KBM-7 (cell line): ENCODE measurements around the gene QSOX2.

ENCODE experiments used
- DNase-seq: peaks from one replicate; pipeline ENCODE4 v3.0.0-alpha.2; 2015
- in situ Hi-C: fragments of 300-500 bp; cut with MboI; formaldehyde crosslinking; loops from 2 replicates; pipeline ENCODE4 v1.14.3; 2020; ENCODE audit warnings: low sequenced_read_pairs, low pct_unique_long_range_greater_than_20kb, mixed read lengths

Gene QSOX2

DNA sequence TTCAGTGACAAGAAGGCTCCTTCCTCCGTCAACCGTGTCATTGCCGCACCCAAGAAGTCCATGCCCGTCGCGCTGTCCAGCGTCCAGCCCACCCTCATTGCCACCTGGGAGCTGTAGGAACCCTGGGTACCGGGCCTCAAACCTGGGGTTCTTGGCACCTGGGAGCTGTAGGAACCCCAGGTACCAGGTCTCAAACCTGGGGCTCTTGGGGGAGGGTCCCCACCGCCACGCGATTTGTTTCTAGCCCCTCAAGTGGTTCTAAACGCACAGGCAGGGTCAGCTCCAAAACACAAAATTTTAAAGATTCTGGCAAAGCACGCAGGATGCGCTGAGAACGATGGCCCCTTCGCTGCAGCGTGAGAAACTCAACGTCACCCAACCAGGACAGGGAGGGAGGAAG, 58.4 kb downstream of the QSOX2 start:
- DNase-seq: no peak
- in situ Hi-C loops: no loop called here

DNA sequence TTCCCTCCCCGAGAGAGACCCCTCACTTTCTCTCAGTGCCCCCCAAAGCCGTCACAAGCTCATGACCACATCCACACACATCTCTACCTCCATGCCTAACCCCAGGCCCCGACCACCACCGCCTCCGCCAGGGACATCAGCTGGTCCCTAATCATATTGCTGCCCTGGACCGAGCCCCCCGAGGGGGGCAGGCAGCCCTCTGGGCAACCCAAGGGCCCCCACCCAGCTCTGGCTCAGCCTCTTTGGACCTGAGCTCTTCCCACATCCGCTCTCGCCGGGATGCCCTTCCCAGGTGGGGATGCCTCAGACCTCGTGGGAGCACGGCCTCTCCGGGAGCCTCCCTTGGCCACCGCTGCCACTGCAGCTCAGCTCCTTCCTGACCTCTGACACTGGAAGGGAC, 59.2 kb downstream of the QSOX2 start:
- no peak for DNase-seq
- in situ Hi-C loops: no loop called here

DNA sequence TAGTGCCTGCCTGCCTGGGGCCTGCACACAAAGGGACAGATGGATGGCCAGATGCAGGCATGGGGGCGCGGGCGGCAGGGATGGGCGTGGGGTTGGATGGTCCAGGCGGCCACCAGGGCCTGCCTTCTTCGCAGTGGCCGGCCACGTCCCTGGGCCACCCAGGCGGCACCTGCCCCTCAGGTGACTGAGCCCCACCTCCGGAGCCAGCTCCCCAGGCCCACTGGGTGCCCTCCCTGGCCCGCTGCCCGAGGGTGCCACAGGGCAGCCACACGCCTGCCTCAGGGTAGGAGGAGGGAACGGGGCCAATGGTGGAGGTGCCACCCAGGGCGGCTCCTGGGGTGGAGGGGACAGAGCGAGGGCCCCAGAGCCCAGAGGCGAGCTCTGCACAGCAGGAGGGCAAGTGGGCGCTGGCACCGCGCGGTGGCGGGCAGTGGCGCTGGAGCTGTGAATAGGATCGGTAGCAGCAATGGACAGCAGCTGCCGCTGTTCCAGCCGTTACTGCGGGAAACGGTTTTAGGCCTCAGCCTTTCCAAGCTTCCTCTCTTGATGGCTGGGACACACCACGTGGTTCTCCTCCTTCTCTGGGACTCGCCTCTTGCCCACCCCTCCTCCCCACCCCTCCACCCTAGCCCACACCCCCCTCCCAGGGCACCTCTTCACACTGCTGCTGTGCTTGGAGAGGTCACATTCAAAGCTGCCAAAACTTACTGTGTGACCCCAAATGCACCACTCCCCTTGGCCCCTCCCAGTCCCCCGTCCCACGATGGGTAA, 59.8 kb downstream of the QSOX2 start:
- in situ Hi-C loops: no loop called here
- DNase-seq: no peak

DNA sequence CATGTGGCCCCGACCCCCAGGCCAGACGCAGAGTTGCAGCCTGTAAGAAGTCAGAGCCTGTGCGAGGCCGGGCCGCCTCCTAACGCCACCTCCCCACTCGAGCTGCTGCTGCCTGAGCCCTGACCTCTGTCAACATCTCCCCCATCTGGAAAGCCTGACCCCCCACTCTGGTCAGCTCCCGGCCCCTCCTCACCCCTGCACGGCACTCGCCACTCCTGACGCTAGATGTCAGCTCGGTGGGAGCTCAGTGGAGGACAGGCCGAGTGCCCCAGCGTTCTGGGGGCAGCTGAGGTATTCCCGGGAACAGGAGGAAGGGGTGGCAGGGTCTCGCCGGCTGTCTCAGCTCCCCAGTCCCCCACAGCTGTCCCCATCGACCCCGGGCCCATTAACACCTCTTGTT, 60.5 kb downstream of the QSOX2 start:
- no peak for DNase-seq
- in situ Hi-C loops: no loop called here

DNA sequence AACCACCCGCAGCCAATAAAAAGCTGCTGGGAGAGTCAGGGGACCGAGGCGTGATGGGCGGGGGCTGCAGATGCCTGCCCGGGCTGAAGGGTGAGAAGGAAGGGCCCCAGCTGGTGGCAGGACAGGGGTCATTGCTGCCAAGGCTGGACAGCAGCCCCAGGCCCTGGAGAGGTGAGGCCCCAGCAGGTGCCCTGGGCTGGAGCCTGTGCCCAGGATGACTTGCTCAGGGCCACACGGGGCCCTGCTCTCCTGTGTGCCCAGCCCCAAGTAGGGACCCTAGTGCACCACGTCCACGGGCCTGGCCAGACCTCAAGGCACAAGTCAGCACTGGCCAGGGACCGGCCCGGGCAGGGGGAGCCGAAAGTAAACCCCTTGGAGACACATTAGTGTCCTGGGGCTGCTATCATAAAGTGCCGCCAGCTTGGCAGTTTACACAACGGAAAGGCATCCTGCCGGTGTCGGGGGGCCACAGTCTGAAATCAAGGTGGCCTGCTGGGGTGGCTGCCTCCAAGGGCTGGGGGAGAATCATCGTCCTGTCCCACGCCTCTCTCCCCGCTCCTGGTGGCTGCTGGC, 62.7 kb downstream of the QSOX2 start:
- no peak for DNase-seq
- in situ Hi-C loops: no loop called here

DNA sequence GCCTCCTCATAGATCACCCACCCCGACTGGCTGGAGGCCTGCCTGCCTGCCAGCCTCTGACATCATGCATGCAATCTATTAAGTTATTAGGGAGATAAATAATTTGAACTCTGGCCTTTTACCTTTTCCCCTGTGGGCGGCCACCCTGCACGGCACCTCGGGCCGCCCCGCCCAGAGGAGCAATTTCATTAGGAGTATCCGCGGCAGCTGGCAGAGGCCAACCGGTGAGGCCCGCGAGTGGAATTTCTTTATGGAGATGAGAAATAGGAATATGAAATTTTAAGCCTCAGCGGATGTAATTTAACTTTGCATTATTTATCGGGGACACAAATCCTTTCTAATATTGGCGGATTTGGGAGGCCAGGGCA, 63.2 kb downstream of the QSOX2 start:
- DNase-seq: no peak
- in situ Hi-C loops: no loop called here

- DNase-seq: no peak
- in situ Hi-C loops: no loop called here
These were observed 63.7 kb downstream of the QSOX2 start for GRCh38 chr9:136181784-136182419.

GRCh38 chr9:136180586-136180985, 65.0 kb downstream of the QSOX2 start:
- no peak for DNase-seq
- in situ Hi-C loops: no loop called here

GRCh38 chr9:136179761-136180160, 65.9 kb downstream of the QSOX2 start:
- in situ Hi-C loops: loop anchor here (10.0 kb wide), 1 partner anchor 95 kb away; no protein-coding TSS in a partner anchor
- DNase-seq: no peak

- DNase-seq: no peak
- in situ Hi-C loops: loop anchor here (10.0 kb wide), 1 partner anchor 96 kb away; no protein-coding TSS in a partner anchor
These were observed 66.5 kb downstream of the QSOX2 start for GRCh38 chr9:136179101-136179616.

GRCh38 chr9:136178773-136179075, 66.9 kb downstream of the QSOX2 start:
- DNase-seq: no peak
- in situ Hi-C loops: loop anchor here (10.0 kb wide), 1 partner anchor 96 kb away; no protein-coding TSS in a partner anchor

DNA sequence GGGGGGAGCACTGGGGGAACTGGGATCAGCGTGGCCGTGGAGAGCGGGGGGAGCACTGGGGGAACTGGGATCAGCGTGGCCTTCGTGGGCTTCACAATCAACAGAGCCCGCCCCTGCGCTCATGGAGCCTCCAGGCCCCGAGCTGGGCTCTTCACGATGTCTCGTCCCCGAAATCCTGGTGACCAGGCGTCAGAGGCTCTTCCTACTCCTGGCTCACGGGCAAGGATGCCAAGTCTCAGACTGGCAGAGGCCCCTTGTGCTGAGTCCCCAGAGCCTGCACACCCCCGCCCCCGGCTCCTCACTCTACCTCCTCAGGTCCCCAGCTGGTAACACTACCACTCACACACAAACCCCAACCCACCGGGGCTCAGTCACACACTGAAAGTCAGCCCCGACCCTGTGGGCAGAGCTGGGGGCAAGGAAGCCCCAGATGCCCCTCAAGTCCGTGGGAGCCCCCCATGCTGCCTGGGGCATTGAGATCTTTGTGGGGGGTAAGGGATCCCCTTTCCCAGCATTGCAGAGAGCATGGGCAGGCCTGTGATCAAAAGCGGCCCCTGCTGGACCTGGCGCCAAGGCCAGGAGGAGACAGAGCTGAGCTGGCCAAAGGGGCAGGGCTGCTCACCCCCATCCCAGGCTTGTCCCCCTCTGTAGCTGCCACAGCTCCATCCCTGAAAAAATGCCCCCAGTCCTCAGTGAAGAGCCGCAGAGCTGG, 67.4 kb downstream of the QSOX2 start:
- DNase-seq: no peak
- in situ Hi-C loops: loop anchor here (10.0 kb wide), 1 partner anchor 97 kb away; no protein-coding TSS in a partner anchor

DNA sequence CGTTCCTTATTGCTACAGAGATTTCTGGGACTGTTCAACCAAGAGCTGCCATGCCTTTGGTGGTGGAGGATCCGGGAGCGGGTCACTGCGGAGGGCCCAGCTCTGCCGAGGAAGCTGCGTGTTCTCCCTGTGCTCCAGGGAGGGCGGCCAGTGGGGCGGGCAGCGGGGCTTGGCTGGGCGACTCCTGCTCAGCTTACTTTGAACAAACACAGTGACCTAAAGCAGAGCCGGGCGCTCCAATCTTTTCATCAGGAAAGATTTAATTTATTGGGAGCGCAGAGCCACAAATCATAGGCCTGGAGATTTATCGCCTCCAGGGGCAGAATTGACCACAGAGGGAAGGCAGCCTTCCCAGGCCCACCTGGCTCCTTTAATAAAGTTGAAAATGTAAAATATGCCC, 68.4 kb downstream of the QSOX2 start:
- no peak for DNase-seq
- in situ Hi-C loops: loop anchor here (10.0 kb wide), 1 partner anchor 98 kb away; no protein-coding TSS in a partner anchor

GRCh38 chr9:136175616-136176197, 69.9 kb downstream of the QSOX2 start:
- DNase-seq: no peak
- in situ Hi-C loops: loop anchor here (10.0 kb wide), 1 partner anchor 99 kb away; no protein-coding TSS in a partner anchor

DNA sequence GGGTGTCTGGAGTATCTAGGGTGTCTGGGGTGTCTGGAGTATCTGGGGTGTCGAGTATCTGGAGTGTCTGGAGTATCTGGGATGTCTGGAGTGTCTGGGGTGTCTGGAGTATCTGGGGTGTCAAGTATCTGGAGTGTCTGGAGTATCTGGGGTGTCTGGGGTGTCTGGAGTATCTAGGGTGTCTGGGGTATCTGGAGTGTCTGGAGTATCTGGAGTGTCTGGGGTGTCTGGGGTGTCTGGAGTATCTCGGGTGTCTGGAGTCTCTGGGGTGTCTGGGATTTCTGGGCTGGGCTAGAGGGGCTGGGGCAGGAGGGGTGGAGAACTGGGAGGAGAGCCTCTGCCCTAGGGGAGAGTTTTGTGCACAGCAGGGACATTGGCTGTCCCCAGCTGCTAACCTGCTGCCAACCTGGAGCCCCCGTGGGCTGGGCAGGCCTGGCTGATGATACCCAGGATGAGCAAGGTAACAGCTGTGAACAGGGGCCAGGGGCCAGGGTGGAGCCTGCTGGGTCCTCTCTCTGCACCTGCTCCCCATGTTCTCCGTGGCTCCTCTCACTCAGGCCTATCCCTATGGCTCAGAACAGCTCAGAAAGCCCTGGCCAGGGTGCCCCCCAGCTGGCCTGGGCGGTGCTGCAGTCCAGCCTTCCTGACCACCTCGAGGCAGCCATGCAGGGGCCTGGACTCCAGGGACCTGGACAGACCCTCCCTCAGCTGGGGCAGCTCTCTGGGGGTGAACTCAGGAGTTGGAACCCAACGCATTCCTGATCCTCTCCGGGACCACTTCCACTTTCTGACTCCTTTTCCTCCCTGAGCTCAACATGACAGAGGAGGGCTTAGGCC, 70.6 kb downstream of the QSOX2 start:
- no peak for DNase-seq
- in situ Hi-C loops: loop anchor here (10.0 kb wide), 1 partner anchor 100 kb away; no protein-coding TSS in a partner anchor

DNA sequence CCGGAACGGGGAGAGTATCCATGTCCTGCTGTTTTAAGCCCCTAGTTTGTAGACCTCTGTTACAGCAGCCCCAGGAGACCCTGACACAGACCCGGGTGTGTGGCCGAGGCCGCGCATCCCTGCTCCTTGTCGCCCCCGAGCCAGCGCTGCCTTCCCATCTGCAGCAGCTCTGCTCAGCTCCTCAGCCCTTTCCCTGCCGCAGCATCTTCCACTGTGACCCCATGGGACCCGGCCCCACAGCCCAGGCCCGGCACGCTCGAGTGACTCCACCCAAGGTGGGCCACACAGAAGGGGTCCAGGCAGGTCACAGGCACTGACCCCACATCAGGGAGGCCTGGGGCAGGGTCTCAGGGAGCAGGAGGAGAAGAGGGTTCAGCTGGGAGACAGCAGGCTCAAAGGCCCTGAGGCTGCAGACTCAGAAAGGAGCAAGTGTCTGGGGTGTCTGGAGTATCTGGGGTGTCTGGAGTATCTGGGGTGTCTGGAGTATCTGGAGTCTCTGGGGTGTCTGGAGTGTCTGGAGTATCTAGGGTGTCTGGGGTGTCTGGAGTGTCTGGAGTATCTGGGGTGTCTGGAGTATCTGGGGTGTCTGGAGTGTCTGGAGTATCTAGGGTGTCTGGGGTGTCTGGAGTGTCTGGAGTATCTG, 71.8 kb downstream of the QSOX2 start:
- no peak for DNase-seq
- in situ Hi-C loops: loop anchor here (10.0 kb wide), 1 partner anchor 101 kb away; no protein-coding TSS in a partner anchor

DNA sequence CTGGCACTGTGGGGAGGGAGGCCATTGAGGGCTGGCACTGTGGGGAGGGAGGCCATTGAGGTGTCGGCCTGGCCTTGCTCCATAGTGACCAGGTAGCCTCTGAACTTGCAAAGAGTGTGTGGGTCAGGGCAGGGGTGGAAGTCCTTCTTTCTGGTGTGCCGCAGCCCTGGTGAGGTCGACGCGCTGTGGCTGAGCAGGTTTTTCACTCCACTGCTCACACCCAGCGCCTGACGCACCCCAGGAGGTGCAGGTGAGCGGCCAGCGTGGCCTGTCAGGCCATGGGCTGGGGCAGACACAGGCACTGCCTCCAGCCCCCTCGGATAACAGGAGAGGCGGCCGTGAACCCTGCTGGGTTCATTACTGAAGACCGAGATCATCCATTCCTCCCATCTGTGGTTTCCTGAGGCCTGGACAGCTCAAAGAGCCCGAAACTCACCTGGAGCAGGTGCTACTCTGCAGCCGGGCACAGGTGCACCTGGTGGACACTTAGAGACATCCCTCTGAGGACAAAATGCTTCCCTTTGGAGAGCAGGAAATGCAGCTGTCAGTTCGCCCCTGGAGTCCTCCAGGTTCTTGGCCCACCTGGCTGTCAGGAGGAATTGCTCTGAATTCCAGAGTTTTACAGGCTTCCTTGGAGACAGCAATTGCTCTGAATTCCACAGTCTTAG, 73.1 kb downstream of the QSOX2 start:
- no peak for DNase-seq
- in situ Hi-C loops: loop anchor here (10.0 kb wide), 1 partner anchor 102 kb away; no protein-coding TSS in a partner anchor
